K562 (cell line): Measurements from ENCODE around the gene NRP1. TPM values are rescaled to one million over a fixed set of nuclear protein-coding genes. Genes with fewer than 3 reads are reported as not detected.

ENCODE experiments used
- ATAC-seq: fragments of 200-7000 bp; cut with Tn5 transposase; 3 replicates; pipeline ENCODE4 v1.9.1; 2020; ENCODE audit warnings: moderate library complexity
- BruUV-seq: library from RNA; stranded (reverse); fragments of 400-500 nt; replicated peaks from 2 replicates; lab custom pipeline; 2021; lab: Mats Ljungman, UMichigan
- CTCF ChIA-PET: fragments of 300-600 bp; formaldehyde crosslinking; extraction: SDS; loops from one replicate; lab custom pipeline; 2021; ENCODE audit warnings: low intra/inter-chr PET ratio; lab: Yijun Ruan, JAX
- POLR2A ChIA-PET: fragments of 300-600, 350-650 bp; sonication (Branson Sonifier 250); formaldehyde crosslinking; extraction: SDS; loops from one replicate; lab custom pipeline; 2021; ENCODE audit warnings: antibody characterized with exemption, inconsistent platforms; lab: Yijun Ruan, JAX
- DNase-seq, 4 experiments: peaks; one replicate each; pipeline versions ENCODE4 v3.0.0 to v3.0.0-alpha.2; 2011 to 2018; ENCODE audit warnings: low spot score in 3 of 4, mixed read lengths in 3 of 4; ENCODE audit errors: extremely low read depth in 1 of 4
- FAIRE-seq: peaks from 2 replicates; lab custom pipeline; 2011; peaks lifted over from hg19 to GRCh38; lab: Jason Lieb, UNC
- H2AFZ ChIP-seq: 2 replicates; pipeline ENCODE4 v1.6.0; 2011; ENCODE audit warnings: low read depth, low read length, control low read depth, inconsistent platforms
- H3K27ac ChIP-seq: fragments of 200-600 bp; 3 replicates; pipeline ENCODE4 v1.8.0; 2011; ENCODE audit warnings: low read depth, mild to moderate bottlenecking, control low read depth, inconsistent platforms, low read length, moderate library complexity, mixed read lengths; ENCODE audit errors: extremely low read depth
- H3K27me3 ChIP-seq, 2 experiments: fragments of 300-600 bp in 1 of 2; 2 replicates in 1 of 2; 3 replicates in 1 of 2; pipeline versions ENCODE4 v1.6.0 to v1.8.0; 2011; ENCODE audit warnings: inconsistent platforms in 2 of 2, low read length in 2 of 2, mild to moderate bottlenecking in 1 of 2, mixed read lengths in 1 of 2, moderate library complexity in 1 of 2; ENCODE audit not compliant: control insufficient read depth in 2 of 2, insufficient read depth in 2 of 2
- H3K36me3 ChIP-seq: fragments of 300-600 bp; 3 replicates; pipeline ENCODE4 v1.8.0; 2011; ENCODE audit warnings: mild to moderate bottlenecking, low read length, inconsistent platforms; ENCODE audit not compliant: control insufficient read depth, insufficient read depth
- H3K4me1 ChIP-seq, 2 experiments: fragments of 200-600 bp in 1 of 2; replicated peaks in 1 of 2; 2 replicates in 1 of 2; 3 replicates in 1 of 2; pipeline versions ENCODE4 v1.5.1 to v1.8.0; 2011; ENCODE audit warnings: inconsistent platforms in 2 of 2, low read length in 2 of 2, mild to moderate bottlenecking in 1 of 2, mixed read lengths in 1 of 2, moderate library complexity in 1 of 2; ENCODE audit not compliant: control insufficient read depth in 2 of 2, insufficient read depth in 2 of 2
- H3K4me2 ChIP-seq: 2 replicates; pipeline ENCODE4 v1.6.1; 2011; ENCODE audit warnings: low read length, control low read depth, inconsistent platforms, mixed read lengths; ENCODE audit not compliant: insufficient read depth
- H3K4me3 ChIP-seq: fragments of 200-600 bp; sonication (generic), shearing (Covaris generic); 2 replicates; pipeline ENCODE4 v1.5.1; 2016; ENCODE audit warnings: control low read depth, inconsistent platforms
- H3K79me2 ChIP-seq: fragments of 200-600 bp; 3 replicates; pipeline ENCODE4 v1.8.0; 2011; ENCODE audit warnings: low read length, inconsistent platforms; ENCODE audit not compliant: control insufficient read depth, insufficient read depth
- H3K9ac ChIP-seq, 2 experiments: 2 replicates each; pipeline versions ENCODE4 v1.6.0 to v1.6.1; 2011; ENCODE audit warnings: low read depth in 2 of 2, low read length in 2 of 2, control low read depth in 1 of 2, inconsistent platforms in 1 of 2, mild to moderate bottlenecking in 1 of 2, mixed read lengths in 1 of 2; ENCODE audit not compliant: insufficient read depth in 1 of 2
- H3K9me1 ChIP-seq: one replicate; pipeline ENCODE4 v1.6.0; 2011; ENCODE audit warnings: inconsistent platforms, mild to moderate bottlenecking, low read length, moderate library complexity; ENCODE audit not compliant: control insufficient read depth, insufficient read depth
- H3K9me3 ChIP-seq: replicated peaks from 2 replicates; pipeline ENCODE4 v1.5.1; 2011; ENCODE audit warnings: low read depth, low read length, inconsistent platforms; ENCODE audit not compliant: control insufficient read depth, insufficient read depth
- H4K20me1 ChIP-seq: replicated peaks from 2 replicates; pipeline ENCODE4 v1.6.1; 2011; ENCODE audit warnings: low read length, inconsistent platforms, mixed read lengths; ENCODE audit not compliant: control insufficient read depth, insufficient read depth
- BRCA1 ChIP-seq, 2 experiments: fragments of 450-650 bp in 1 of 2; sonication (generic) in 1 of 2; formaldehyde crosslinking in 1 of 2; IDR thresholded peaks; 2 replicates each; pipeline versions ENCODE4 v1.5.0 to v1.6.1; 2017 to 2020; ENCODE audit warnings: mild to moderate bottlenecking in 1 of 2, missing genetic modification reagents in 1 of 2
- KAT8 ChIP-seq: fragments of 450-650 bp; IDR thresholded peaks from 2 replicates; pipeline ENCODE4 v1.6.1; 2016; ENCODE audit warnings: low read depth, mild to moderate bottlenecking
- NONO ChIP-seq, 2 experiments: fragments of 200-400 bp in 1 of 2; fragments of 450-650 bp in 1 of 2; formaldehyde crosslinking in 1 of 2; IDR thresholded peaks; 2 replicates each; pipeline ENCODE4 v1.6.1; 2017; ENCODE audit warnings: low read depth in 2 of 2, mild to moderate bottlenecking in 2 of 2, moderate library complexity in 2 of 2, low read length in 1 of 2
- RBM25 ChIP-seq: fragments of 200-400 bp; formaldehyde crosslinking; IDR thresholded peaks from 2 replicates; pipeline ENCODE4 v1.6.1; 2018; ENCODE audit warnings: low read length, low read depth, moderate library complexity; ENCODE audit not compliant: severe bottlenecking
- TSC22D4 ChIP-seq: fragments of 450-650 bp; IDR thresholded peaks from 2 replicates; pipeline ENCODE4 v1.6.1; 2016; ENCODE audit warnings: missing genetic modification characterization, missing biosample characterization, control low read depth
- WGBS: fragments of 100-300 bp; shearing (Covaris generic); methylation state at CpG from one replicate; pipeline ENCODE4 v1.1.6; 2016; ENCODE audit warnings: low coverage, mixed read lengths; ENCODE audit not compliant: insufficient coverage; ENCODE audit errors: missing lambda C conversion rate; 5-methylcytosine and 5-hydroxymethylcytosine counted together
- in situ Hi-C: fragments of 300-500 bp; cut with MboI; formaldehyde crosslinking; loops from 4 replicates; pipeline ENCODE4 v1.15.0; 2018; ENCODE audit warnings: inconsistent platforms, mixed read lengths
- intact Hi-C: fragments of 100-400 bp; cut with micrococcal nuclease; formaldehyde crosslinking; loops from 2 replicates; pipeline ENCODE4 v1.14.2; 2022
- polyA plus RNA-seq, 8 experiments: library from polyadenylated mRNA; depleted of rRNA in 4 of 8; stranded (reverse) in 5 of 8; unstranded in 3 of 8; fragments of >200 nt; fragmentation: Nextera tagmentation in 2 of 8; fragmentation: Illumina TruSeq in 1 of 8; extraction: Ambion mirVana in 2 of 8; extraction: Trizol in 1 of 8; gene quantifications; 2 replicates each; pipeline versions ENCODE4 v1.2.1 to v1.2.3, GENCODE V29; 2011 to 2014; ENCODE audit warnings: inconsistent platforms in 1 of 8, missing spikeins in 1 of 8
- total RNA-seq, 7 experiments: library from RNA; depleted of rRNA in 6 of 7; stranded (reverse); fragments of >200 nt in 6 of 7; fragmentation: Illumina TruSeq in 2 of 7; extraction: Trizol in 2 of 7; gene quantifications; 2 replicates each; pipeline versions ENCODE4 v1.2.1 to v1.2.3, GENCODE V29; 2011 to 2021; ENCODE audit warnings: low replicate concordance in 1 of 7
- TF ChIP-seq, protein P1 (sequence below): fragments of 450-650 bp; IDR thresholded peaks from 2 replicates; pipeline ENCODE4 v1.6.1; 2016; ENCODE audit warnings: mild to moderate bottlenecking
- TF ChIP-seq, protein P2 (sequence below): fragments of 450-650 bp; formaldehyde crosslinking; IDR thresholded peaks from 2 replicates; pipeline ENCODE4 v1.4.0; 2020; ENCODE audit warnings: mild to moderate bottlenecking, moderate library complexity
- TF ChIP-seq, protein P3 (sequence below): fragments of 450-650 bp; formaldehyde crosslinking; conservative IDR thresholded peaks from 2 replicates; pipeline ENCODE4 v1.4.0; 2022; ENCODE audit warnings: mild to moderate bottlenecking, missing genetic modification characterization
- TF ChIP-seq, protein P4 (sequence below): IDR thresholded peaks from 2 replicates; pipeline ENCODE4 v1.6.1; 2011; ENCODE audit not compliant: insufficient read length; ENCODE audit errors: extremely low read depth
- TF ChIP-seq, protein P5 (sequence below): sonication (generic); formaldehyde crosslinking; IDR thresholded peaks from 2 replicates; pipeline ENCODE4 v1.8.1; 2023; ENCODE audit warnings: mild to moderate bottlenecking, missing genetic modification reagents

NRP1 gene
- total and polyA plus RNA-seq, 9 of the 15 experiments (the other 6 are each of a cell fraction or from before 2014, with no cell fraction given) = 0.01 to 0.38 (median 0.04) TPM; not detected in 5

DNA sequence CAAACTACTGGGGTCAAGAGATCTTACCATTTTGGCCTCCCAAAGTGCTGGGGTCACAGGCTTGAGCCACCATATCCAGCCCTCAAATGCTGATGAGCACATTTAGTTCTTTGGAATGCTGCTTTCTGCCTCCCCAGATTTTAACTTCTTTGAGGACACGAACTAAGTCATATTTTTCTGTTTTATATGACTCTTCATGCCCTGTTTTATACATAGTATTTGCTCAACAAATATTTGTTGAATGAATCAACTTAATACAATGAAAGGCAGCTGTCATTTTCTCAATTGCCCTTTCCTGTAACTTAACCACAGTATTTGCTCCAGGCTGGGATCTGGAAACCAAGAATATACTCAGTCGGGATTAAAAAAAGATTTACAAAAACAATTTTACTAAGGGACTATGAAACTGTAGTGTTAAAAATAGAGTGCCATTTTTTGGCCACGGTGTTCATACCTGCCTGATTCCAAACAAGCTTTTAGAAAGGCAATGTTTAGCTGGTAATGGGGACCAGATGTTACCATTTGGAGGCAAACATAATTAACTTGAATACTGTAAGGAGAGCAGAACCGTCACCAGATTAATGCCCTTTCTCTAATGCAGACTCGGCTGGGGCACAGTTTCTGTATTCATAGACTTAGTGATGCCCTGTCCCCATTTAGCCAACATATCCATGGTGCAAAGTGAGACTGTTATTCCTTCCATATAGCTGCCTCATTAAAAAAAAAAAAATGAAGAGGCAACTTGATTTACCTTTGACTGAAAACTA is 117.6 kb downstream of the NRP1 start:
- no TSS peak for BruUV-seq
- Histone ChIP-seq H3K9ac (no peak overlapping the region), H3K9me1 (no peaks in the 10 kb centered on the region), H3K79me2 (no peaks in the 10 kb centered on the region), H3K9me3 (no peaks in the 10 kb centered on the region), H3K4me3 (no peak overlapping the region), H3K27me3 (peaks cover 7% of the 10 kb centered on the region in 2 experiments; a peak in 3 of 5 replicates), H3K4me1 (no peaks in the 10 kb centered on the region), H3K36me3 (no peaks in the 10 kb centered on the region), H3K4me2 (no peak overlapping the region), H4K20me1 (no peaks in the 10 kb centered on the region), H2AFZ (no peak overlapping the region), H3K27ac (no peak overlapping the region)
- in situ Hi-C loops = no loop called here
- 0% methylated on average over 5 of the region's 5 CpGs for WGBS
- DNase-seq (no peak), ATAC-seq (no peak), FAIRE-seq (no peak)
- ChIA-PET CTCF (no interaction called here), POLR2A (no interaction called here)
- intact Hi-C loops = no loop called here
- TF ChIP-seq TSC22D4 (tag) = no peak
- TF ChIP-seq, protein P1, sequence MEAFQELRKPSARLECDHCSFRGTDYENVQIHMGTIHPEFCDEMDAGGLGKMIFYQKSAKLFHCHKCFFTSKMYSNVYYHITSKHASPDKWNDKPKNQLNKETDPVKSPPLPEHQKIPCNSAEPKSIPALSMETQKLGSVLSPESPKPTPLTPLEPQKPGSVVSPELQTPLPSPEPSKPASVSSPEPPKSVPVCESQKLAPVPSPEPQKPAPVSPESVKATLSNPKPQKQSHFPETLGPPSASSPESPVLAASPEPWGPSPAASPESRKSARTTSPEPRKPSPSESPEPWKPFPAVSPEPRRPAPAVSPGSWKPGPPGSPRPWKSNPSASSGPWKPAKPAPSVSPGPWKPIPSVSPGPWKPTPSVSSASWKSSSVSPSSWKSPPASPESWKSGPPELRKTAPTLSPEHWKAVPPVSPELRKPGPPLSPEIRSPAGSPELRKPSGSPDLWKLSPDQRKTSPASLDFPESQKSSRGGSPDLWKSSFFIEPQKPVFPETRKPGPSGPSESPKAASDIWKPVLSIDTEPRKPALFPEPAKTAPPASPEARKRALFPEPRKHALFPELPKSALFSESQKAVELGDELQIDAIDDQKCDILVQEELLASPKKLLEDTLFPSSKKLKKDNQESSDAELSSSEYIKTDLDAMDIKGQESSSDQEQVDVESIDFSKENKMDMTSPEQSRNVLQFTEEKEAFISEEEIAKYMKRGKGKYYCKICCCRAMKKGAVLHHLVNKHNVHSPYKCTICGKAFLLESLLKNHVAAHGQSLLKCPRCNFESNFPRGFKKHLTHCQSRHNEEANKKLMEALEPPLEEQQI = no peak
- TF ChIP-seq NONO (IDR thresholded peaks at IDR 0.05; ENCODE audit: low read depth in 2 of 2, low read length in 1 of 2) = no peak
- TF ChIP-seq, protein P2, sequence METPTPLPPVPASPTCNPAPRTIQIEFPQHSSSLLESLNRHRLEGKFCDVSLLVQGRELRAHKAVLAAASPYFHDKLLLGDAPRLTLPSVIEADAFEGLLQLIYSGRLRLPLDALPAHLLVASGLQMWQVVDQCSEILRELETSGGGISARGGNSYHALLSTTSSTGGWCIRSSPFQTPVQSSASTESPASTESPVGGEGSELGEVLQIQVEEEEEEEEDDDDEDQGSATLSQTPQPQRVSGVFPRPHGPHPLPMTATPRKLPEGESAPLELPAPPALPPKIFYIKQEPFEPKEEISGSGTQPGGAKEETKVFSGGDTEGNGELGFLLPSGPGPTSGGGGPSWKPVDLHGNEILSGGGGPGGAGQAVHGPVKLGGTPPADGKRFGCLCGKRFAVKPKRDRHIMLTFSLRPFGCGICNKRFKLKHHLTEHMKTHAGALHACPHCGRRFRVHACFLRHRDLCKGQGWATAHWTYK (CRISPR knock-in tag) = no peak
- TF ChIP-seq, protein P3, sequence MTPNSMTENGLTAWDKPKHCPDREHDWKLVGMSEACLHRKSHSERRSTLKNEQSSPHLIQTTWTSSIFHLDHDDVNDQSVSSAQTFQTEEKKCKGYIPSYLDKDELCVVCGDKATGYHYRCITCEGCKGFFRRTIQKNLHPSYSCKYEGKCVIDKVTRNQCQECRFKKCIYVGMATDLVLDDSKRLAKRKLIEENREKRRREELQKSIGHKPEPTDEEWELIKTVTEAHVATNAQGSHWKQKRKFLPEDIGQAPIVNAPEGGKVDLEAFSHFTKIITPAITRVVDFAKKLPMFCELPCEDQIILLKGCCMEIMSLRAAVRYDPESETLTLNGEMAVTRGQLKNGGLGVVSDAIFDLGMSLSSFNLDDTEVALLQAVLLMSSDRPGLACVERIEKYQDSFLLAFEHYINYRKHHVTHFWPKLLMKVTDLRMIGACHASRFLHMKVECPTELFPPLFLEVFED (CRISPR knock-in tag) = no peak
- no peak for TF ChIP-seq KAT8
- no peak for TF ChIP-seq BRCA1 (IDR thresholded peaks at IDR 0.05)
- no peak for TF ChIP-seq BRCA1 (CRISPR knock-in tag; IDR thresholded peaks at IDR 0.05)
- no peak for TF ChIP-seq RBM25
- TF ChIP-seq, protein P4, sequence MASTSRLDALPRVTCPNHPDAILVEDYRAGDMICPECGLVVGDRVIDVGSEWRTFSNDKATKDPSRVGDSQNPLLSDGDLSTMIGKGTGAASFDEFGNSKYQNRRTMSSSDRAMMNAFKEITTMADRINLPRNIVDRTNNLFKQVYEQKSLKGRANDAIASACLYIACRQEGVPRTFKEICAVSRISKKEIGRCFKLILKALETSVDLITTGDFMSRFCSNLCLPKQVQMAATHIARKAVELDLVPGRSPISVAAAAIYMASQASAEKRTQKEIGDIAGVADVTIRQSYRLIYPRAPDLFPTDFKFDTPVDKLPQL = no peak
- TF ChIP-seq, protein P5, sequence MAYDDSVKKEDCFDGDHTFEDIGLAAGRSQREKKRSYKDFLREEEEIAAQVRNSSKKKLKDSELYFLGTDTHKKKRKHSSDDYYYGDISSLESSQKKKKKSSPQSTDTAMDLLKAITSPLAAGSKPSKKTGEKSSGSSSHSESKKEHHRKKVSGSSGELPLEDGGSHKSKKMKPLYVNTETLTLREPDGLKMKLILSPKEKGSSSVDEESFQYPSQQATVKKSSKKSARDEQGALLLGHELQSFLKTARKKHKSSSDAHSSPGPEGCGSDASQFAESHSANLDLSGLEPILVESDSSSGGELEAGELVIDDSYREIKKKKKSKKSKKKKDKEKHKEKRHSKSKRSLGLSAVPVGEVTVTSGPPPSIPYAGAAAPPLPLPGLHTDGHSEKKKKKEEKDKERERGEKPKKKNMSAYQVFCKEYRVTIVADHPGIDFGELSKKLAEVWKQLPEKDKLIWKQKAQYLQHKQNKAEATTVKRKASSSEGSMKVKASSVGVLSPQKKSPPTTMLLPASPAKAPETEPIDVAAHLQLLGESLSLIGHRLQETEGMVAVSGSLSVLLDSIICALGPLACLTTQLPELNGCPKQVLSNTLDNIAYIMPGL = no peak
